GM21515 (cell line): Measurements from ENCODE around the gene SPTBN2.

ENCODE experiments used
- ATAC-seq: cut with Tn5 transposase; IDR thresholded peaks from one replicate; pipeline ENCODE4 v1.9.1; 2021; ENCODE audit not compliant: unreplicated experiment

The SPTBN2 gene

DNA sequence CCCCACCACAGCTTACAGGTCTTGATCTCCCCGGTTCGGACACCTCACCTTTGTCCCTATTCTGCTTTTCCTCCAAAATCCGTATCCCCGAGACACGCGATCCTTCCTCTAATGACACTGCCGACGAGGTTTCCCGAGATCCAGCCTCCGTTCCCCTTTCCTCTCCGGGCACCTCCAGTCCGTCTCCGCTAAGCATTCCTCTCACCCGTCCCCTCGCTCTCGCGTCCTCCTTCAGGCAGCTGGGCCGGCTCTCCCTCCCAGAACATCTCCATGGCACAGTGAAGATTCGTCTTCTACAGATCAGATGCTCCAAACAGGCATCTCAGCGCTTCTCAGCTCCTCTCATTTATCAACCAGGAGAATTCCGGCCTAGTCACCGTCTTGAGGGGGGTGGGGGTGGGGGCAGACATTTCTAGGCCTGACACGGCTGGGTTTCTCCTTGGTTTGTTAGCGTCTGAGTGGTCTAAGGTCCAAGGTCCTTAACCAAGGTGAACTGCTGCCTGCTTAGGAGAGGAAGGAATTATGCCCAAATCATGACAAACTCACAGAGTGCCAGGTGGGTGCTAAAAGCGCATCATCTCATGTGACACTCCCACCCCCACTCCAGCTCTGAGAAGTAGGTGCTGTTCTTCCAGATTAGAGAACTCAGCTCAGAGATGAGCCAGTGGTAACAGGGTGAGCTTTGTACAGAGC, at the start of gene SPTBN2:
Gene SPTBN2 (minus strand): TSS at position 524 of the 693 bp plus-strand sequence. CDS start 7,976 bp downstream, outside the sequence.
- ATAC-seq = no peak

GRCh38 chr11:66768818-66769217, 39.8 kb upstream of the SPTBN2 start:
- ATAC-seq = no peak

DNA sequence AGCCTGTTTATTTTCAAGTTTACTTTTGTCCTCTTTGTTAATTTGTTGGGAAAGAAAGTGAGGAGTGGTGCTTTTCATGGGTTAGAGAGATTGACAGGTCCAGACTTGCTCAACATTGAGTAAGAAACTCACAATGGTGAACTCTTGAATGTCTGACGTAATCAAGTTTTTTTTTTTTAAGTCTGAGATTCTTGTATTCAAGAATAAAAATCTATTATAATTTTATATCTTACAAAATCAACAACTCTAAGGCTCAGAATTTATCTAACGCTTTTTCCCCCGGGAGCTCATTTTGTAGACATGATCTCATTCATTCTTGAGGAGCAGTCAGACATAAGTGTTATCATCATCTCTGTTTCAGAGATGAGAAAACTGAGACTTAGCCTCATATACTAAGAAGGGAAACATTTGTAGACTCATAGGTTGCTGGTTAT, 39.1 kb upstream of the SPTBN2 start:
- no peak for ATAC-seq

DNA sequence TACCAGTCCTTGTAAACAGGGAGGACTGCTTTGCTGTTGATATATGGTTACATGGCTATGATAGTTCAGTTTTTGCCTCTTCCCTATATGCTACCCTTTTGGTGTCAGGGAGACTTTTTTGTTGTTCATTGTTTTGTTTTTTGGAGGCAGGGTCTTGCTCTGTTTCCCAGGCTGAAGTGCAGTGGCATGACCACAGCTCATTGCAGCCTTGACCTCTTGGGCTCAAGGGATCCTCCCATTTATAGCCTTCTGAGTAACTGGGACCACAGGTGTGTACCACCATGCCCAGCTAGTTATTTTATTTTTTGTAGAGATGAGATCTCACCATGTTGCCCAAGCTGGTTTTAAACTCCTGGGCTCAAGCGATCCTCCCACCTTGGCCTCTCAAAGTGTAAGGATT, 38.6 kb upstream of the SPTBN2 start:
- no peak for ATAC-seq

- no peak for ATAC-seq
Observed at GRCh38 chr11:66766681-66767080, 37.7 kb upstream of the SPTBN2 start.

- no peak for ATAC-seq
Observed at GRCh38 chr11:66762088-66762487, 33.1 kb upstream of the SPTBN2 start.

DNA sequence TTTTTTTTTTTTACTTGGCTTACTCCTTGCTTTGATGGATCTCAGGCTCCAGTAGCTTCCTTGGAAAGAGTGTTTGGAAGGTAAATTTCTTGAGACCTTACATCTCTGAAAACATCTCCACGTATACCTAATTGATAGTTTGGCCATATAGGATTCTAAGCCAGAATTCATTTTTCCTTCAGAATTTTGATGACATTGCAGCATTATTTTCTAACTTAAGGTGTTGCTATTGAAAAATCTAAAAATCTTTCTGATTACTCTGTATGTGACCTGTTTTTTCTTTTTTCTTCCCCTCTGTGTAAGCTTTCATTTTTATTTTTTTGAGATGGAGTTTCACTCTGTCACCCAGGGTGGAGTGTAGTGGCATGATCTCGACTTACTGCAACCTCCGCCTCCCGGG, 23.1 kb upstream of the SPTBN2 start:
- no peak for ATAC-seq

DNA sequence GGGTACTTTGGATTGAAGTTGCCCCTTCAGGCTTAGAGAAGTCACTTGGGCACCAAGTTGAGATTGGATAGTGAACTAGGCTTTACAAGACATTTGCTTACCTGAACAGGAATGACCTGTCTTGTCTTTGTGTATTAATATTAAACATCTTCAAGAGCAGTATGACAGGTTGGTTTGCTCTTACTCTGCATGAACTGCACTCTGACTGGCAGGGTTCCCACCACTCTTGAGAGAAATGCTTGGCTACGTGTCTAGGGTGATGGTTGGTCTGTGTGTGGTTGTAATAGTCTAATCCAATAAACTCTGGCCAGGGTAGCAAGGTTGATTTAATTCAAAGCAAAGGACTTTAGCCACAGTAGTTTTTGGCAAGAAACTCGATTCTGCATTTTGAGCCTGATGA, 20.1 kb upstream of the SPTBN2 start:
- no peak for ATAC-seq

DNA sequence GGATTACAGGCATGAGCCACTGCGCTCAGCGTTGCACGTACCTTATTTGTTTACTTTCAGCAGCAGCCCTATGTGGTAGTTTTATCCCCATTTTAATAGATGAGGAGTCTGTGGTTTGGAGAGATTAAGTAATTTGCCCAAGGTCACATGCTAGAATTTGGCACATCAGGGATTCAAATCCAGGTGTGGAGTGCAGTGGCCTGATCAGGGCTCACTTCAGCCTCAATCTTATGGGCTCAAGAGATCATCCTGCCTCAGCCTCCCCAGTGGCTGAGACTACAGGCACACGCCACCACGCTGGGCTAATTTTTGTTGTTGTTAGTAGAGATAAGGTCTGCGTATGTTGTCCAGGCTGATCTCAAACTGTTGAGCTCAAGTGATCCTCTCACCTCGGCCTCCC, 18.5 kb upstream of the SPTBN2 start:
- no peak for ATAC-seq

- peak; percentile 35 for ATAC-seq
Observed at GRCh38 chr11:66745356-66746235, 16.6 kb upstream of the SPTBN2 start.

DNA sequence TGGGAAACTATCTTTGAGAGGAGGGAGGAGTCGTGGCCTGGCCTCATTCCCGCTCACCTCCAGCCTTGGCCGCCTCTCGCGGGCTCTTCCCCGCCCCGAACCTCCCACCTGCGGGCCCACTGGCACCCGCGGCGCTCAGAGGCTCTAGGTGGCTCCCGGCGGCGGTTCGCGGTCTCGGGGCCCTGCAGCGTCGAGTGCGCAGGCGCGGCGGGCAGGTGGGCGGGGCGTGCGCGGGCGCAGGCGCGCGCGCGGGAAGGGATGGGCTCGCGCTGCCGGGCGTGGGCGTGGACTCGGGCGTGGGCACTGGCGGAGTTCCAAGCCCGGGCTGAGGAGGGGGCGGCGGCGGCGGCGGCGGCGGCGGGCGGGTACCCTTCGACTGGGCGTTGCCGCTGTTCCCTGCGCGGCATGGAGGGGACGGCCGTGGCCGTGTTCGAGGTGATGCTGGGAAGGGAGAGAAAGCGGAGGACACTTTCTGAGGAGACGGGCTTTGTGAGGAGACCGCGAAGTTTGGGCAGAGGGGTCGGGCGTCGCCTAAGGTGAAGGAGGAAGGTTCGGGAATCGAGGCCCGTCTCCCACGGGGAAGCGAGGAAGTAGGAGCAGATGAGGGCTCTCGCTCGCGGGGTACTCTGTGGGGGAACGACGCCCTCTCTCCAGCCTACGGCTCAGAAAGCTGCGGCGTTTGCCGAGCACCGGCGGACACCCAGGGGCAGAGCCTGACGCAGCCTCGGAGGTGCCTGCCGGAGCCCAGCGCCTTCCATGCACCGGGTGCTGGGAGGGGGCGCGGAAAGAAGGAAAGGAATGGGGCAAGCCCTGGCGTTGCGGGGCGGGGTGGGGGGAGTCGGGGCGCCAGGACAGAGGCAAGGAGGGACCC, 15.7 kb upstream of the SPTBN2 start:
- peak; percentile 75 for ATAC-seq

DNA sequence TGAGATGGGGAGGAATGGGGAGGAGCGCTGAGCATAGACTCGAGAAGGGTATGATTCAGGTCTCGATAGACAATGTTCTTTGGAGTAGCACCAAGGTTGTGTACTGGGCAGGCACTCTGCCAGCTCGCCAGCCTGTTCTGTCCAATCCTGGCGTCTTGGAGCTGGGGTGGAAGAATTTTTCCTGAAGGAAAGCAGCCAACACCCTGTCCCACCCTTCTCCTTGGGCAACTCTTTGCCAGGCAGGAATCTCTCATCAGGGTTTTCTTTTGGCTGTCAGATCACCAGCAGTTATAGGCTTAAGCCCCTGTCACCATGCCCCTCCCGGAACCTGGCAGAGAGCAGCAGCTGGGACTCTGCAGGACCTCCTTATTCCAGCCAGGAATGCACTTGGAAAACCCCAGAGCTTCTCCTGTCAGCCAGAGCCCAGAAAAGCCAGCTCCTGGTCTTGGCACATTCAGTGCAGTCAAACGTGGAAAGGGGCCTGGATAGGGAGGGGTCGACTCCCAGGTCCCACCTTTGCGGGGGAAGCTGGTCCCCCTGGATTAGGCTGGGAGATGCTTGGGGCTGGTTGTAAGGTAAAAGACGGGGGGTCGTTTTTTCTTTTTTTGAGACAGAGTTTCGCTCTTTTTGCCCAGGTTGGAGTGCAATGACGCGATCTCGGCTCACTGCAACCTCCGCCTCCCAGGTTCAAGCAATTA, 14.4 kb upstream of the SPTBN2 start:
- no peak for ATAC-seq

DNA sequence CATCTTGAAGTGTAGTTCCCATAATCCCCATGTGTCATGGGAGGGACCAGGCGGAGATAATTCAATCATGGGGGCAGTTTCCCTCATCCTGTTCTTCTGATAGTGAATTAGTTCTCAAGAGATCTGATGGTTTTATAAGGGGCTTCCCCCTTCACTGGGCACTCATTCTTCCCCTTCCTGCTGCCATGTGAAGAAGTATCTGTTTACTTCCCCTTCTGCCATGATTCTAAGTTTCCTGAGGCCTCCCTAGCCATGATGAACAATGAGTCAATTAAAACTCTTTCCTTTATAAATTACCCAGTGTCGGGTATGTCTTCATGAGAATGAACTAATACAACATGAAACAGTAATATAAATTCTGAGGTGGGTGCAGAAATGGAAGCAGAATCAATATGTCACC, 12.1 kb upstream of the SPTBN2 start:
- ATAC-seq = no peak

DNA sequence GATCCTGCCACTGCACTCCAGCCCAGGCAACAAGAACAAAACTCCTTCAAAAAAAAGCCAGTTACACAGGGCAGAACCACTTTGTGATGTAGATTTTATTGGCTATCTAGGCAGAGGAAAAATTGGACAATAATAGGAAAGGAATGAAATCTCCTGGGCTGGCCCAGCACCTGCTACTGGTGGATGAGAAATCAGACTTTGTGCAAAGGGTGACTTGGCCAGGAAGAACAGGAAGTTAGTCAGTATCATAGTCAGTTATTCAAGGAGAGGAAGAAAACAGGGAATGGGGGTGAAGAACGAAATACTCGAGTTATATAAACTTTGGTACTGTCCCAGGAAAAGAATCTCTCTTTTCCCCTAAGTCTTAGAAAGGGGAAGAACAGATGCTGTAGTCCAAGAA, 11.0 kb upstream of the SPTBN2 start:
- no peak for ATAC-seq

GRCh38 chr11:66734215-66734614, 5.2 kb upstream of the SPTBN2 start:
- ATAC-seq = no peak

GRCh38 chr11:66729447-66729846, 431 bp upstream of the SPTBN2 start:
- ATAC-seq = no peak

DNA sequence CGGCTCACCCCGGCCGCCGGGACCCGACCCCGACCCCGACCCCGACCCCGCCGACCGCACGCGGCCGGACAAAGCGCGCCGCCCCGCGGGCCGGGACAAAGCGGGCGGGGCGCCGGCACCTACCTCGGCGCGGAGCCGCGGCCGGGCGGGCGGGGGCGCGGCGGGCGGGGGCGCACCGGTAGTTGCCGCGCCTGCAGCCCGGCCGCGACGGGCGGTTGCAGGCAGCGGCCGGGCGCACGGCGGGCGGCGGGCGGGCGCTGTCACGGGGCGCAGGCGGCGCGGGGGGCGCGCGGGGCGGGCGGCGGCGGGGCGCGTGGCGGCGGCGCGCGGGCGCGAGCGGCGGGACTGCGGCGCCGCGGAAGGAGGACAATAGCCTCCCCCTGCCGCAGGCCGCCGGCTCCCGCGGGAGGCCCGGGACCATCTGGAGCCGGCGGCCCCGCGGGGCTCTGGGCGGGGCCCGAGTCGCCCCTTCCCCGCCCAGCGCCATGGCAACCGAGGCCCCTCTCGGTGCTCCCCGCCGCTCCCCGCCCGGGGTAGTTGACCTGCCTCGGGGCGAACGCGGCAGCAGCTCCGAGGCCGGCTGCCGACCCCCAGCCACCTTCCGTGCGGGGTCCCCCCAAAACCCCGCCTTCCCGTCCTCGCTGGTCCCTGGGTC, 851 bp downstream of the SPTBN2 start:
- ATAC-seq = no peak

- ATAC-seq = no peak
Observed at GRCh38 chr11:66727282-66728037, 1.6 kb downstream of the SPTBN2 start.

GRCh38 chr11:66725647-66726046, 3.4 kb downstream of the SPTBN2 start:
- no peak for ATAC-seq
